ENCODE results near the gene DEFB116. TPM values are rescaled to one million over a fixed set of nuclear protein-coding genes. Genes with fewer than 3 reads are reported as not detected.

Gene DEFB116
- not detected in 2 replicates for polyA plus RNA-seq

DNA sequence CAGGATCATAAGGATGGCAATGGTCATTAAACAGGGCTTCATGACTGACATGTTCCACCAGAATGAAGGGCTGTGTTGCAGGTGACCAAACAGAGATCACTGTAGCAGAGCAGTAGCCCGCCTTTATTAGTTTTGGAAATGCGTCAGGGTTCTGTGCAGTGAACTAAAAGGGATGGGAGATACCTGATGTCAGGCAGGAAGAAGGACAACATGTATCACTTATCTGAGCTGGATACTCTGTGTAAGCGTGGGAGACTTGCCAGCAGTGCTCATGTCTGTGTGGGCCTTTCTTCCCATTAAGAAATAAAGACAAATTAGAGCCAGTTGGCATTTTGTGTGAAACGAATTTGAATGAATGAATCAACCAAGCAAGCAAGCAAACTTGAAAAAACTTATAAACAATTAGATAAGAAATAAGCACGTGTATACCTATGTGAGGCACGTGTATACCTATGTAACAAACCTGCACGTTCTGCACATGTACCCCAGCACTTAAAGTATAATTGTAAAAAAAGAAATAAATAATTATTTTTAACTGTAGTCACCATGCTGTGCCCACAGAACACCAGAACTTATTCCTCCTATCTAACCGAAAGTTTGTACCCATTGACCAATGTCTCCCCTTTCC is at the start of gene DEFB116:
Gene DEFB116, minus strand, starts transcription at position 51 of the 628 bp plus-strand sequence. Its CDS starts 0 bp downstream, at position 51.

GRCh38 chr20:31257364-31257763 is 51.0 kb downstream of the DEFB116 start, which contains the start of gene DEFB115:
Gene DEFB115, plus strand, starts transcription at chr20:31257664. Its CDS starts 0 bp downstream, at chr20:31257664.

Other genes with a start within 250 kb of the DEFB116 start
- gene DEFB115, start 50.9 kb downstream of the DEFB116 start, polyA plus RNA-seq = not detected in 2 replicates
- not detected in 2 replicates for gene DEFB118, start 60.0 kb upstream of the DEFB116 start, polyA plus RNA-seq
- gene DEFB119, start 82.0 kb upstream of the DEFB116 start, polyA plus RNA-seq = not detected in 2 replicates
- gene DEFB121, start 97.6 kb upstream of the DEFB116 start, polyA plus RNA-seq = not detected in 2 replicates
- not detected in 2 replicates for gene DEFB123, start 132.0 kb upstream of the DEFB116 start, polyA plus RNA-seq
- gene DEFB124, start 166.5 kb upstream of the DEFB116 start, polyA plus RNA-seq = not detected in 2 replicates
- gene REM1, start 166.7 kb upstream of the DEFB116 start, polyA plus RNA-seq = not detected in 2 replicates
- 20.3 and 27.0 TPM in 2 replicates for gene HM13, start 205.9 kb upstream of the DEFB116 start, polyA plus RNA-seq